ENCODE results near the gene POC1A.

The POC1A gene

DNA sequence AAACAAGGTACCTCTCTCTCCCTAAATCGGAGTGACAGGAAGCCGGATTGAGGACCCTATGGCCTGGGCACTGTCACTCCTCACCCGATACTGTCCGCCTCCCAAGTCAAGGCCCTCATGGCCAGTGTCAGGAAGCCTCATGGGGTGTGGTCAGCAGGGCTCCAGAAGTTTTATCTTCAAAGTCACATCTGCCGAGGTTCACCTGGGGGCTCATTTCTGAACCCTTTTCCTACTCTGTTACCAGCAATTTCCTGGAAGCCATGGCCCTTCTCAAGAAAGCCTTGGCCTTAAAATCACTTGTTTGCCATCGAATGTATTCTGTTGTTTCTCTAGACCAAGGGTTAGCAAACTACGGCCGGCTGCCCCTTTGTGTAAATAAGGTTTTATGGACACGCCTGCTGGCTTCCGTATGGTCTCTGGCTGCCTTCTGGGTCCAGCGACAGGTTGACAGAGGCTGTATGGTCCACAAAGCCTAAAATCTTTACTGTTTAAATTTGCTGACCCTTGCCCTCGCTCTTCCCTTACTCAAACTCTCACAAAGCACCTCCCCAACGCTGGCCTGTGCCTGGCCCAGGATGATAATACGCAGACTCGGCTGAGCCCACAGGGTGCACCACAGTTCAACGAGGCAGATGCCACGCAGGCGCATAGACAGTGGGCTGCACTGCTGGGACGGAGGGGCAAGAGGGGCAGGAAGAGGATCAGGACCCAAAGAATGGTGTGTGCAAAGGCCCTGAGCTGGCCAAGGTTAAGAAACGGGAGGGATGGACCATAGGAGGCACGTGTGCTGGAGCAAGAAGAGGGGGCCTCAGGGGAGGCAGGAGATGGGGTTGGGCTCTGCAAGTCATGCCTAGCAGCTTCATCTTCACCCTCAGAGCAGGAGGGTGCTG lies 73.1 kb downstream of the POC1A start:
- no peak for DNase-seq

GRCh38 chr3:52079958-52080357 lies 74.3 kb downstream of the POC1A start:
- DNase-seq, result no peak

DNA sequence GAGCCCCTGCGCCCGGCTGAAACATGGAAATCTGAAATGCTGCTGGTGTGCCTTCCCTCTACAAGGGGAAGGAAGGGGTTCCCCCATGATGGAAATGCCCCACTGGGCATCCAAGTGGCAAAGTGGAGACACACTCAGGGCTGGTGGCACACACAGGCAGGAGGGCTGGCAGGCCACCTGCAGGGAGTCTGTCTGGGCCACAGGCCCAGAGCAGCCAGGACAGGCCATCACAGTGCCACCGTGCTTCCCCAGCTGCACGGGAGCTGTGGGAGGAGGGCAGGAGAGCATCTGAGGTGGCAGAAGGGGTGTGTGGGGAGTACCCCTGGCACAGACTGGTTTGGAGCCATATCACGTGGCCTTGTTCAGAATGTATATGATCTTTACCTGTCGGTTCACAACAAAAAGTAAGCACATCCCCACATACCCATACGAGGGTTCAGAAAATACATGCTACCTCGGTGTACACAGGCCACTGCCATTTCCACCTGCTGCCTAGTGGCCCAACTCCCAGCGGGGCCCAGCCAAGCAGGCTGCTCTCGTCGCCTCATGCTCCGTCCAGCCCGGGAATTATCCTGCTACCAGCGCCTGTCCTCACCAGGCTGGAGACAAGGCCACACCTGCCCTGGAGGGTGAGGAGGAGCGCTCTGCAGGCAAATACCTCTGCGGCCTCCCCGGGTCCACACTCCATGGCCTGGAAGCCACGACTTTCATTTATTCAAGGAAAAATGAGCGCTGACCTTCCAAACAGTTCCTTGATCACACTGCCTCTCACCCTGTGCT lies 75.3 kb downstream of the POC1A start:
- DNase-seq, result no peak

- DNase-seq, result no peak
Measured at GRCh38 chr3:52077925-52078324, 76.3 kb downstream of the POC1A start.

GRCh38 chr3:52076896-52077780 lies 77.1 kb downstream of the POC1A start:
- DNase-seq, result no peak

- DNase-seq, result no peak
Measured at GRCh38 chr3:52073490-52073889, 80.7 kb downstream of the POC1A start.

DNA sequence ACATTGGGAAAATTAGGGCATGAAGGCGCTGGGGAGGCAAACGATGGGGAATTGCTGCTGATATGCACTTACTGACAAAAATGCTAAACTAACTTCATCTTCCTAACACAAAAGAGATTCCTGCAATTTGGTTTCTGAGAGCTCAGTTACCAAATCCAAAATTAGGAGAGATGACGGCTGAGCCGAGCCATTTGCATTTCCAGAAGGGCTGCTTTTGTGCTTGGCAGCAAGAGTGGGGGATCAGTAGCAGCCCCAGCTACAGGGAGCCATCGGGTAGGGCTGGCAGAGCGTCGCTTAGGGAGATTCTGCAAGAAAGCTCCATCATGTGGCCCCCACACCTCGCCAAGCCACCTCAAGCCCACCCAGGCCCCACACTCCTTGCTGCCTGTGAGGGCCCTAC lies 81.8 kb downstream of the POC1A start:
- no peak for DNase-seq

DNA sequence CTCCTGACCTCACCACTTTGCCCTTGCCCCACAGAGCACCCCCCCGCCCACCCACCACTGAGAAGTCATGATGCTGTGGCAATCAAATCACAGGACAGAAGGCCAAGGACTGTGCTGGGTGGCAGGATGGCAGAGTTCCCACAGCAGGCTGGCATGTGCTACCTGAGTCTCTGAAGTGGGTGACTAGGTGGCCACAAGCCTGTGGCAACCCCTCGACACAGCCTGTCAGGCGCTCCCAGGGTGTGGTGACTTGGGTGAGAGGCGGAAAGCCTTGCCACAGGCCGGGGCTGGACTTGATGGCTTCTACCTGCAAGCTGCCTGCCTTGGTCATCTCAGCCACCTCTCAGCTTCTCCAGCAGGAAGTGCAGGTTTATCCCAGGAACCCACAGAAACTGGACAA lies 82.2 kb downstream of the POC1A start:
- no peak for DNase-seq

- DNase-seq, result no peak
Measured at GRCh38 chr3:52070724-52071621, 83.2 kb downstream of the POC1A start.

DNA sequence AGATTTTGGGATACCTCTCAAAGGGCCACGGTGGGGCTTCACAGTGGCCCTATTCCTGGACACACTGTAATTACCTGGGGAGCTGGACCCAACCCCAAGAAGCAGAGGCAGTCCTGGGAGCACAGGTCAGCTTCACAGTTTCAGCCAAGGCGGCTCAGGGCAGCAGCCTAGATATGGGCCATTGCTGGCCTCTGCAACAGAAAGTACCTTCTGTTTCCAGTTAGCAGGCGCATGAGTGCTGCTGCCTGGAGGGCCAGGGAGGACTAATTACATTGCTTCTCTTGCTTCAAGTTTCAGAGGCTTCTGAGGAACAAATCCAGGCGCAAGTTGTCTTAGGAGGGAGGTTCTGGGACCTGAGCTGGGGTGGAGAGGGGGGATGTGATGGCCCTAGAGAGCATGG lies 84.4 kb downstream of the POC1A start:
- DNase-seq, result no peak

GRCh38 chr3:52069135-52069534 lies 85.1 kb downstream of the POC1A start:
- DNase-seq, result no peak

DNA sequence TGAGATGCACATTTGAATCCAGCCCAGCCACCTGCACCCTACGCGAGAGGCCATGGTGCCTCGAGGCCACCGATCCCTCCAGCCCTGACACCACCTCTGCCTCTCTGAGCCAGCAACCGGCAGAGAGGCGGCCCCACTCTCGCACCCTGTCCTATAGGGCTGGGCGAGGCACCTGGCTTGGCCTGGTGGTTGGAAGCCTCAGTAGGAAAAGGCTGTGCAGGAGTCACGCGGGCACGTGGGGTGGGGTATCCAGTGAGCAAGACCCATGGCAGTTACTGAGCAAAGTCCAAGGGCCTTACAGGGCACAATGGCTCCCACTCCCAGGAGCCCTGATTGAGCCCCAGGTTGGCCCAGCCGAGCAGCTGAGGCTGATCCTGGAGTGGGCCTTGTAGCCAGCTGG lies 85.5 kb downstream of the POC1A start:
- no peak for DNase-seq

DNA sequence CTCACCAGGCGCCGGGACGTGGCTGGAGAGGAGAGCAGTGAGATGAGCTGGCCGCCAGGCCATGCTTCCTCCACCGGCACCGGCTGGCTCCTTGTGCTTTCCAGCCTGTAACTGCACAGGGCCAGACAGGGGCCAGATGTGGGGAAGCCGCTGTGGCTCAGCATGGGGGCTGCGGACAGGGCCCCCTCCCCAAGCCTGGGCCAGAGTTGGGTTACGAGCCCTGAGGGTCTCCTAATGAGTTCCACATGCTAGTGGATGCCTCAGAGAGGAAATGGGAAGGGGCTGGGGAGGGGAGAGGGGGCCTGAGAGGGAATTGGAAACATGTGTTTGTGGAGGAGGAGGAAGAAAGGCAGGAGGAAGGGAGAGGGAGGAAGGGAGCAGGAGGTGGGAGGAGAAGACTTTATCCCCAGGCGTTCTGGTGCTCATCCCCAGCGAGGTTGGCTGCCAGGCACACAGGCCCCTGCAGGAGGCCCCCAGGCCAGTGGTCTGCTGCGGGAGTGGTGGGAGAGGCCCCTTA lies 86.1 kb downstream of the POC1A start:
- no peak for DNase-seq

- DNase-seq, result no peak
Measured at GRCh38 chr3:52067526-52067925, 86.7 kb downstream of the POC1A start.

DNA sequence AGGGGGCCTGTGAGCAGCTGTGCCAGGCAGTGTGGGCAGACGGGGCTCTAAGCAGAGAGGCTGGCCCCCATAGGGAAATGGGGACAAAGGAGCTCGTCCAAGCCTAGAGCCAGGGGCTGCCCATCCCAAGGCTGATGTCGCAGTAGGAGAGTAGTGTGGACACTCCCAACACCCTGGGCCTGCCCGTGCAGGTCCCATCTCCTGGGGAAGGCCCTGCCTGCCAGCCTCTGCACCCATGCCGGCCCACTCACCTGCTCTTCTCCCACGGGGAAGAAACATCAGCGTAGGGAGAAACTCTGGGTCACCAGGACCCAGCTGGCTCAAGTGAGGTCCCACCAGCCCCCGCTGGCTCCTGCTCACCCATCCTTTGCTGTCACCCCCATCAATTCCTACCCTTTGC lies 87.2 kb downstream of the POC1A start:
- DNase-seq, result no peak

DNA sequence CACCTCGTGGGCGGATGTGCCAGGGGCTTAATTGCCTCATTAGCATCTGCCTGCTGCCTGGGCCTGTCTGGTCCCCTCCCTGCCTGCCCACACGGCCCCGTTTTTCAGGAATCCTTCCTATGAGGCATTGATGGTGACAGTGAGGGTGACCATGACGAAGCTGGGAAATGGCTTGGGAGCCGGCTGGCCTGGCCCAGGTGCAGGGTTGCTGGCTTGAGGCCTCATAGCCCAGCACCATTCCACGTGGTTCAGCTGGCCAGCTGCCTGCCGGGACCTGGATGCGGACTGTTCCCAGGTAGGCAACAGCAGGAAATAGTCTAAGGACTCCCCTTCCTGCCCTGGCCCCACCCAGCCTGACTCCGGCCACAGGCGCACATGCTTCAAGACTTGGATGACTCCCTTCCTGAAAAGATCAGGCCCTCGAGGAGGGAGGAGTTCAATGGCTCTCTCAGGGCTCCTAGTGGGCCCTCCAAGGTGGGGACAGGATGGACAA lies 88.9 kb downstream of the POC1A start:
- no peak for DNase-seq

- no peak for DNase-seq
Measured at GRCh38 chr3:52064561-52064960, 89.7 kb downstream of the POC1A start.

DNA sequence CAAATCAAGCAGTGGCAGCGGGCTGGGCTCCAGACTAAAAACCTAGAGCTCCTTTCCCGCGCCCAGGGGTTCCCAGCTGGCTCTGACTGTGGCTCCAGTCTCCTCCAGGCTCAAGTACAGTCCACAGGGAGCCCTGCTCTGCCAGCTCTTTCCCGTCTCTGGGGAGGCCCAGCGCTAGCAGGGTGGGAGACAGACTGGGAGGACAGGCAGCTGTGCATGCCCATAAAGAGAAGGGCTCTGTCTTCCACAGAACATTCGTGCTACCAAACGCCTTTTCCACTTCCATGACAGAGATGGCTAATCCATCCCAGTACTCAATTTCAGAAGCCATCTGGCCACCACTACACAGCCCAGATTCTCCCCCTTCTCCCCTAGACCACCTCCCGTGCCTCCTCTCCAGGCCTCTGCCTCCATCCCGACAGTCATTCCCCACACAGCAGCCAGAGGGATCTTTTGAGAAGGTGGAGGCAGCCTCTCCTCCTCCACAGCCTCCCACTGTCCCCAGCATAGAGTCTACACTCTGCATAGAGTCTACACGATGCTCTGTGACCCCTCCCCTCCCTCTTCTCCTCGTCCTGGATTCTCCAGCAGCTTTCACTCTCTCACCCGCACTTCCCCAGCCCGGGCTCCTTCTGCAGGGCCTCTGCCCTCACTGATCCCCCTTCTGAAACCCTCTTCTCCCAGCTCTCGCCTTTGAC lies 91.0 kb downstream of the POC1A start:
- no peak for DNase-seq

GRCh38 chr3:52062505-52062904 lies 91.7 kb downstream of the POC1A start:
- DNase-seq, result no peak

DNA sequence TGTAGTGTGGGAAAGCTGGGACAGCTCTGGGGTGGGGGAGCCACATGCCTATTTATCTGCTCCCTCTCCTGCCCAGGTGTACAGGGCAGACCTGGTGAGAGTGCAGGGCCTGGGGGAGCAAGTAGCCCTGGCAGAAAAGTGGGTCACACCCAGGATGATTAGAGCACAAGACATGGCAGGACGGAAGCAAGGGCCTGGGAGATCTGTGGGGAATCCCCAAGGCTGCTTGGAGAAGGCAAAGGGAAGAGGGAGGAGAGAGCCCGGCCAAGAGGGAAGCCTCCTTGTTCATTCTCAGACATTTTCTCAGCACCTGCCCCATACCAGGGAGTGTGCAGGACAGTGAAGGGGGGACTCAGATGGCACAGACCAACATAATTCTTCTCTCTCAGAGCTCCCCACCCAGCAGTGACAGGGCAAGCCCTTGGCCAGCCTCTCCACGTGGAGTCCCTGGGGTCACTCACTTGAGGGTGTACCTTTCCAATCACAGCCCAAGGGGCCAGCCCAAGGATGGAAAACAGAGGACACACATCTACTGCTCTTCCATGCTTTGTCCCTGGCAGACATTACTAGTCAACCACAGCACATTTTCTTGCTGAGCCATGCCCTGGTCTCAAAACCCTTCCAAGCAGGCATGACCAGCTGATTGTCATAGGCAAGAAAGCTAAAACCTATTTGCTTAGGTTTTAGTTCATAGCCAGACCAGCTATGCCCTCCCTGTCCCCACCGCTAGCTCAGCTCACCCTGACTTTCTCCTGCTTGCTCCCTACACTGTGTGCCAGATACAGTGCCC lies 92.9 kb downstream of the POC1A start:
- no peak for DNase-seq

Measured in activated CD4-positive, CD25-positive, alpha-beta regulatory T cell (primary cell).